ENCODE measurements around the gene RARS1. TPM values are rescaled to one million over a fixed set of nuclear protein-coding genes. Genes with fewer than 3 reads are reported as not detected.

RARS1 gene
- 94.6 and 102 TPM in 2 replicates for total RNA-seq
- long read RNA-seq, transcript RARS-209 (3 exons, 757 nt), result minor isoform, 6 of 429 reads
- long read RNA-seq, transcript RARS-201 (15 exons, 2,146 nt), result major isoform, 347 of 429 reads
- long read RNA-seq, partial matches to known transcripts, result 58 of 429 reads
- long read RNA-seq, other reads (novel, unspliced or antisense), result 18 of 429 reads

DNA sequence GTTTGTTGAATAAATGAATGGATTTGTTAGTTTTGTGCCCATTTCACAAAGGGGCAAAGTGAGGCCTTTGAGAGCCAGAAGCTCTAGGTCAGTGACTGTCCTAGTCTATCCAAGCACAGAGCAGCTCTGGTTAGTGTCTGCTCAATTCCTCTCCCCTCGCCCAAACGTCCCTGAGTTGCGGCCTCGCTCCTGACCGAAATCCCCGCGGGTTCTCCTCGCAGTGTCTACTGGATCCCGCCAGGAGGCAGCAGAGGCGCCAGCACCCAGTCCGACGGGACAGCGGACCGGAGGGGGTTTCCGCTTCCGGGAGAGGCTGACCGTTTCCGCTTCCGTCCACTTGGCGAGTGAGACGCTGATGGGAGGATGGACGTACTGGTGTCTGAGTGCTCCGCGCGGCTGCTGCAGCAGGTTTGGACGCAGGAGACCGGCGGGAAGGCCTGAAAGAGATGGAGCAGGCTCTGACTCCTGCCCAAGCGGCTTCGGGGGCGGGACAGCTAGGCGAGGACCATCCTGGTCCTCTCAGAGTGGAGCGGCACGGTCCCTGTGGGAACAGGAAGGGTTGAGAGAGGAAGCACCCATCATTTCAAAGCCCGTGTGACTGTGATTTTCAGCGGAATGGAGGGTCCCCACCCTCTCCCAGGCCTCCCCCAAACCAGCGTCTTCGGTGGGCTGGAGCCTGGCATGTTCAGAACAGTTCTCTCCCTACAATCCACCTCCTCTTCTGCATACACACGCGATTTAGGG, at the start of gene RARS1:
Gene RARS1, plus strand, starts transcription at position 336 of the 744 bp plus-strand sequence. Its CDS starts 28 bp downstream, at position 364.
- no peaks in the 10 kb centered on the region for H3K27me3 Mint-ChIP-seq
- peak within 1 kb of the TSS; percentile 96 for H3K4me3 Mint-ChIP-seq (ENCODE audit: low read depth)
- H3K27ac Mint-ChIP-seq, result peak within 1 kb of the TSS; percentile 96
- H3K4me1 Mint-ChIP-seq (ENCODE audit: low read depth), result peaks cover 8% of the 10 kb centered on the region
- no peaks in the 10 kb centered on the region for H3K9me3 Mint-ChIP-seq (ENCODE audit: low read depth)
- TF ChIP-seq, protein P1, sequence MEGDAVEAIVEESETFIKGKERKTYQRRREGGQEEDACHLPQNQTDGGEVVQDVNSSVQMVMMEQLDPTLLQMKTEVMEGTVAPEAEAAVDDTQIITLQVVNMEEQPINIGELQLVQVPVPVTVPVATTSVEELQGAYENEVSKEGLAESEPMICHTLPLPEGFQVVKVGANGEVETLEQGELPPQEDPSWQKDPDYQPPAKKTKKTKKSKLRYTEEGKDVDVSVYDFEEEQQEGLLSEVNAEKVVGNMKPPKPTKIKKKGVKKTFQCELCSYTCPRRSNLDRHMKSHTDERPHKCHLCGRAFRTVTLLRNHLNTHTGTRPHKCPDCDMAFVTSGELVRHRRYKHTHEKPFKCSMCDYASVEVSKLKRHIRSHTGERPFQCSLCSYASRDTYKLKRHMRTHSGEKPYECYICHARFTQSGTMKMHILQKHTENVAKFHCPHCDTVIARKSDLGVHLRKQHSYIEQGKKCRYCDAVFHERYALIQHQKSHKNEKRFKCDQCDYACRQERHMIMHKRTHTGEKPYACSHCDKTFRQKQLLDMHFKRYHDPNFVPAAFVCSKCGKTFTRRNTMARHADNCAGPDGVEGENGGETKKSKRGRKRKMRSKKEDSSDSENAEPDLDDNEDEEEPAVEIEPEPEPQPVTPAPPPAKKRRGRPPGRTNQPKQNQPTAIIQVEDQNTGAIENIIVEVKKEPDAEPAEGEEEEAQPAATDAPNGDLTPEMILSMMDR (IDR thresholded peaks at IDR 0.05; ENCODE audit: unreplicated experiment), result peak; percentile 92
- H3K36me3 Mint-ChIP-seq (ENCODE audit: insufficient read depth), result peaks cover 11% of the 10 kb centered on the region
- DNase-seq (ENCODE audit: low spot score, unreplicated experiment), result peak; percentile 86

DNA sequence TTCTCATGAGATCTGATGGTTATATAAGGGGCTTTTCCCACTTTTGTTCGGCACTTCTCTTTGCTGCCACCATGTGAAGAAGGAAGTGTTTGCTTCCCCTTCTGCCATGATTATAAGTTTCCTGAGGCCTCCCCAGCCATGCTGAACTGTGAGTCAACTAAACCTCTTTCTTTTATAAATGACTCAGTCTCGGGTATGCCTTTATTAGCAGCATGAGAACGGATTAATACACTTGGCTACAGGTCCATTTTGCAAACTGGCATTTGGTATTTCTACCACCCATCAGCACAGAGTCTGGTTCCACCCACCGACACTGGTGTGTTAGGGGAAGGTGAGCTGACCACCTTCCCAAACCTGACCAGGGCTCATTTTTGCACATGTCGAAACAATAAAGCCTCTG, 47.9 kb upstream of the RARS1 start:
- Mint-ChIP-seq H3K4me3 (ENCODE audit: low read depth) (no peak overlapping the region), H3K36me3 (ENCODE audit: insufficient read depth) (peaks cover 44% of the 10 kb centered on the region), H3K27ac (peak overlapping the region; percentile 39), H3K27me3 (no peaks in the 10 kb centered on the region), H3K9me3 (ENCODE audit: low read depth) (no peaks in the 10 kb centered on the region), H3K4me1 (ENCODE audit: low read depth) (no peaks in the 10 kb centered on the region)
- TF ChIP-seq, protein P1 (IDR thresholded peaks at IDR 0.05; ENCODE audit: unreplicated experiment), result no peak
- DNase-seq (ENCODE audit: low spot score, unreplicated experiment), result no peak

DNA sequence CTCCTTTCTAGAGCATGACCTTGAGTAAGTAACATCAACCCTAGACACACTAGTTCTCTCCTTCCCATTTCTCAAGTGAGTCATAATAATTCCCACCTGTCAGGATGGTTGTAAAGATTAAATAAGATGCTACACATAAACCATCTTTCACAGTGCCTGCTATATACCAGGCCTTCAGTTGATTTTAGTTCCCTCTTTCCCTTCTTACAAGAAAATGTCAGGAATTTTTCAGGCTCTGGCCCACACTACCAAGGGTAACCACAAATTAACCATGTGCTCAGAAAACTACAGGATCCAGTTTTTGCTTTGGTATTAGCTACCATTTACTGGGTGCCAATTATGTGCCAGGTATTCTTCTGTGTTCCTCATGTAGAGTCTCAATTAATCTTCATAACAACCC, 42.7 kb upstream of the RARS1 start:
- Mint-ChIP-seq H3K4me3 (ENCODE audit: low read depth) (no peak overlapping the region), H3K27ac (no peak overlapping the region), H3K36me3 (ENCODE audit: insufficient read depth) (peaks cover 43% of the 10 kb centered on the region), H3K4me1 (ENCODE audit: low read depth) (no peaks in the 10 kb centered on the region), H3K9me3 (ENCODE audit: low read depth) (no peaks in the 10 kb centered on the region), H3K27me3 (no peaks in the 10 kb centered on the region)
- no peak for DNase-seq (ENCODE audit: low spot score, unreplicated experiment)
- TF ChIP-seq, protein P1 (IDR thresholded peaks at IDR 0.05; ENCODE audit: unreplicated experiment), result no peak

DNA sequence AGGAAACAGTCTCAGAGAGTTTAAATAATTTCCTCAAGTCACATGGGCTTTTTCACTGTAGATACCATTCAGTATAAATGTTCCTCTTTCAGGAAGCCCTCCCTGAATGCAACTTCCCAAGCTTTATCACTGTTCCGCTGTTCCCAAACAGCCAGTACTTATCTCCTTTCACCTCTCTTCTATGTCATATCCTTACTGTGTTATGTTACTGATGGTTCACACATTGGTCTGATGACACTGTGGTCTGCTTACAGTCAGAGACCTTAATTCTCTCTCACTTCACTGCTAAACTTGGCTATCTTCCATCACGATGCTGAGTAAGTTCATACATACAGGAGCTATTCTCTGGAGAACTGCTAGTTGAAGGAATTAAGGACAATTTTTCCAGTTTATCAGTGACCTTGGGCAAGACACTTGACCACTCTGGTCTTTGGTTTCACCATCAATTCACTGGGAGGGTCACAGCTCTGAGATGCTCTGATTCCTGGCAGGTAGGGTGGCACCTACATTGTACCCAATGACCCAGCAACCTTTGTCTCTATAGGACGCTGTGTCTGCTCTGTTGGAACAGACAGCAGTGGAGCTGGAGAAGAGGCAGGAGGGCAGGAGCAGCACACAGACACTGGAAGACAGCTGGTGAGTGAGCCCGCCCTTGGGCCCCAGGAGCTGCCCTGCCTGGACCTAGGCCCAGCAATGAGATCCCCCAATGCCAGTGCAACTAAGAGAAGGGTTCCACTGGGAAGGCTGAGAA, 42.1 kb upstream of the RARS1 start:
- no peak overlapping the region for H3K4me3 Mint-ChIP-seq (ENCODE audit: low read depth)
- H3K9me3 Mint-ChIP-seq (ENCODE audit: low read depth), result no peaks in the 10 kb centered on the region
- no peaks in the 10 kb centered on the region for H3K4me1 Mint-ChIP-seq (ENCODE audit: low read depth)
- H3K27ac Mint-ChIP-seq, result peak overlapping the region; percentile 39
- TF ChIP-seq, protein P1 (IDR thresholded peaks at IDR 0.05; ENCODE audit: unreplicated experiment), result no peak
- H3K27me3 Mint-ChIP-seq, result no peaks in the 10 kb centered on the region
- no peak for DNase-seq (ENCODE audit: low spot score, unreplicated experiment)
- H3K36me3 Mint-ChIP-seq (ENCODE audit: insufficient read depth), result peaks cover 43% of the 10 kb centered on the region

DNA sequence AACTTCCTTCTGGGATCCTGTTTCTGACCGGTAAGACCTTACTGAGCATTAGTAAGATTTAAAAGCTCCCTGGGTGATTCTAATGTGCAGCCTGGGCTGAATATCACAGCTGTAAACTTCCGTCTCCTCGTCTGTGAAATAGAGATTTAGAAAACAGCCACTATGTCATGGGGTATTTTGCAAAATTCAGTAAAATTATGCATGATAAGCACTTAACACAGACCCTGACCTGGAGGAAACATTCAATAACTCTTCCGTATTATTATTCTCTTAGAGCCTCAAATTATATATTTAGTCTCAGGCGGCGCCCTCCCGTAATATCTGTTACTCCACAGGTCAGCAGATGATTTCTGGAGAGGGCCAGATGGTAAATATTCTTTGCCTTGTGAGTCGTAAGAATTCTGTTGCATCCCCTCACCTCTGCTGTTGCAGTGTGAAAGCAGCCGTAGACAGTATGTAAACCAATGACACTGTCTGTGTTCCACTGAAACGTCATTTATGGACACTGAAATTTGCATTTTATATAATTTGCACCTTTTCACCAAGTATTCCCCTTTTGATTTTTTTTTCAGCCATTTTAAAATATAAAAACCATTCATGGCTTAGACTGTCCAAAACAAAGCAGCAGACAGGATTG, 39.2 kb upstream of the RARS1 start:
- H3K4me3 Mint-ChIP-seq (ENCODE audit: low read depth), result no peak overlapping the region
- H3K27me3 Mint-ChIP-seq, result no peaks in the 10 kb centered on the region
- no peaks in the 10 kb centered on the region for H3K4me1 Mint-ChIP-seq (ENCODE audit: low read depth)
- H3K27ac Mint-ChIP-seq, result no peak overlapping the region
- H3K9me3 Mint-ChIP-seq (ENCODE audit: low read depth), result no peaks in the 10 kb centered on the region
- TF ChIP-seq, protein P1 (IDR thresholded peaks at IDR 0.05; ENCODE audit: unreplicated experiment), result no peak
- DNase-seq (ENCODE audit: low spot score, unreplicated experiment), result no peak
- H3K36me3 Mint-ChIP-seq (ENCODE audit: insufficient read depth), result peaks cover 35% of the 10 kb centered on the region

Measured in progenitor cell of endocrine pancreas (in vitro differentiated cells).